LNCAP (cell line): ENCODE data around the gene EGFLAM.

Experiments
- TF ChIP-seq, protein P1 (sequence below): fragments of 450-650 bp; IDR thresholded peaks from 2 replicates; pipeline ENCODE4 v1.5.1; 2017; ENCODE audit warnings: mild to moderate bottlenecking

The EGFLAM gene

DNA sequence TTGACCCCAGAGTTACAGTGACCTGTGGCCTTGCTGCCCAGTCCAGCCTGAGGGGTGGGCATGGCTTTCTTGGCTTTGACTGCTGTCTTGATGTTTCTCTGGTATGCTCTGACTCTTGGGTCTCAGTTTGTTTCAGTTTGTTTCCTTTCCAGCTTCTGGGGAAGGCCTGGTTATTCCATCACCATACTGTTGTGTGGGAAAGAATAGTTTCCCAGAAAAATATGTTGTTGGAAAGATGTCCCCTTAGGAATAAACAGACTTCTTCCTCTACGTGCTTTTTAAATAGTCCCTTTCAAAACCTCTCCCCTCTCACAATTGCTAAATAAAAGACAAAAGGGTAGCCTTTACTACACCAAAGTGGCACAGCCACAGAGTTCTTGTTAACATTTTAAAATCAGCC, 49.5 kb downstream of the EGFLAM start:
- TF ChIP-seq, protein P1, sequence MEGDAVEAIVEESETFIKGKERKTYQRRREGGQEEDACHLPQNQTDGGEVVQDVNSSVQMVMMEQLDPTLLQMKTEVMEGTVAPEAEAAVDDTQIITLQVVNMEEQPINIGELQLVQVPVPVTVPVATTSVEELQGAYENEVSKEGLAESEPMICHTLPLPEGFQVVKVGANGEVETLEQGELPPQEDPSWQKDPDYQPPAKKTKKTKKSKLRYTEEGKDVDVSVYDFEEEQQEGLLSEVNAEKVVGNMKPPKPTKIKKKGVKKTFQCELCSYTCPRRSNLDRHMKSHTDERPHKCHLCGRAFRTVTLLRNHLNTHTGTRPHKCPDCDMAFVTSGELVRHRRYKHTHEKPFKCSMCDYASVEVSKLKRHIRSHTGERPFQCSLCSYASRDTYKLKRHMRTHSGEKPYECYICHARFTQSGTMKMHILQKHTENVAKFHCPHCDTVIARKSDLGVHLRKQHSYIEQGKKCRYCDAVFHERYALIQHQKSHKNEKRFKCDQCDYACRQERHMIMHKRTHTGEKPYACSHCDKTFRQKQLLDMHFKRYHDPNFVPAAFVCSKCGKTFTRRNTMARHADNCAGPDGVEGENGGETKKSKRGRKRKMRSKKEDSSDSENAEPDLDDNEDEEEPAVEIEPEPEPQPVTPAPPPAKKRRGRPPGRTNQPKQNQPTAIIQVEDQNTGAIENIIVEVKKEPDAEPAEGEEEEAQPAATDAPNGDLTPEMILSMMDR: no peak

- TF ChIP-seq, protein P1: no peak
Measured at GRCh38 chr5:38316544-38317224, 58.3 kb downstream of the EGFLAM start.

- TF ChIP-seq, protein P1: no peak
Measured at GRCh38 chr5:38317868-38318267, 59.5 kb downstream of the EGFLAM start.

- TF ChIP-seq, protein P1: no peak
Measured at GRCh38 chr5:38319491-38319890, 61.1 kb downstream of the EGFLAM start.

GRCh38 chr5:38321978-38322377, 63.6 kb downstream of the EGFLAM start:
- TF ChIP-seq, protein P1: no peak

GRCh38 chr5:38323645-38324295, 65.4 kb downstream of the EGFLAM start:
- TF ChIP-seq, protein P1: no peak

DNA sequence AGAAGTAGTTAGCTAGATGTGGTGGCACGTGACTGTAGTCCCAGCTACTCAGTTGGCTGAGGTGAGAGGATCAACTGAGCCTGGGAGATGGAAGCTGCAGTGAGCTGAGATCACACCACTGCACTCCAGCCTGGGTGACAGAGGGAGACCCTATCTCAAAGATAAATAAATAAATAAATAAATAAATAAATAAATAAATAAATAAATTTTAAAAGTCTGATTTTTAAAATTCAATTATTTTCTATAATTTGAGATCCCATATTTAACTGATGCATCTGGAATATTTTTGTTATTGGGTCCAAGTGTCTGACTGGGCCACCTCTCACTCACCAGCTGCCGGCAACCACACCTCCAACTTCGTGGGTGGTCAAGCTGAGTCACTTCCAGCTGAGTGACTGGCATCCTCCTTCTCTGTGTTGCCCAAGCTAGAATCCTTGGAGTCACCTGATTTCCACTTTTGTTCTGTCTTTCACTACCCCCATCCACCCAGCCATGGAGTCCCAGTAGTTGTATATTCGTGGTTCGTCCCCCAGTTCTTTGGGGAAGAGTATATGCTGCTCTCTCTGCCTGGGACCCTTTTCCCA, 70.9 kb downstream of the EGFLAM start:
- TF ChIP-seq, protein P1: no peak
